HepG2 (cell line): ENCODE data around the gene IDUA. TPM values are rescaled to one million over a fixed set of nuclear protein-coding genes. Genes with fewer than 3 reads are reported as not detected.
A peak's percentile ranks its signal among the peaks of the same experiment; 100 is the strongest.

ENCODE experiments used
- EP300 ChIP-seq, 3 experiments: sonication (generic) in 1 of 3; formaldehyde crosslinking in 1 of 3; IDR thresholded peaks; 2 replicates each; pipeline versions ENCODE4 v1.5.1 to v1.6.1; 2011 to 2020; ENCODE audit warnings: low read depth in 2 of 3, low read length in 2 of 3, borderline replicate concordance in 1 of 3, improper control_type of control experiment in 1 of 3, mild to moderate bottlenecking in 1 of 3, missing genetic modification reagents in 1 of 3, moderate library complexity in 1 of 3
- GATAD2A ChIP-seq: IDR thresholded peaks from 2 replicates; pipeline ENCODE4 v1.6.1; 2016
- PCBP2 ChIP-seq: fragments of 200-400 bp; formaldehyde crosslinking; optimal IDR thresholded peaks from 2 replicates; pipeline ENCODE3; 2018; ENCODE audit warnings: low read length, low read depth; ENCODE audit not compliant: poor library complexity, severe bottlenecking
- POGZ ChIP-seq: sonication (generic); formaldehyde crosslinking; IDR thresholded peaks from 2 replicates; pipeline ENCODE4 v1.4.0; 2020; ENCODE audit warnings: mild to moderate bottlenecking, missing genetic modification reagents
- POLR2AphosphoS5 ChIP-seq: IDR thresholded peaks from 2 replicates; pipeline ENCODE4 v1.6.1; 2012; ENCODE audit warnings: low read depth, low read length
- POLR2G ChIP-seq: fragments of 200-400 bp; formaldehyde crosslinking; IDR thresholded peaks from 2 replicates; pipeline ENCODE4 v1.6.1; 2018; ENCODE audit warnings: mild to moderate bottlenecking, low read depth, low read length, moderate library complexity
- PRMT3 ChIP-seq: sonication (generic); formaldehyde crosslinking; IDR thresholded peaks from 2 replicates; pipeline ENCODE4 v1.8.1; 2022; ENCODE audit warnings: low read depth, mild to moderate bottlenecking, moderate library complexity, missing genetic modification reagents, borderline replicate concordance
- SUZ12 ChIP-seq: fragments of 150-350 bp; IDR thresholded peaks from 2 replicates; pipeline ENCODE4 v1.6.1; 2014; ENCODE audit warnings: low read depth, low read length
- TFAP4 ChIP-seq: sonication (generic); IDR thresholded peaks from 2 replicates; pipeline ENCODE4 v1.6.1; 2016; ENCODE audit warnings: low read depth, borderline replicate concordance
- YEATS4 ChIP-seq: sonication (generic); formaldehyde crosslinking; IDR thresholded peaks from 2 replicates; pipeline ENCODE4 v1.4.0; 2020; ENCODE audit warnings: missing genetic modification reagents, borderline replicate concordance
- ZFP36L2 ChIP-seq: sonication (generic); formaldehyde crosslinking; IDR thresholded peaks from 2 replicates; pipeline ENCODE4 v1.4.0; 2020; ENCODE audit warnings: missing genetic modification reagents
- ZFY ChIP-seq: sonication (generic); formaldehyde crosslinking; IDR thresholded peaks from 2 replicates; pipeline ENCODE4 v1.4.0; 2020; ENCODE audit warnings: missing genetic modification reagents
- ZNF10 ChIP-seq: sonication (generic); formaldehyde crosslinking; IDR thresholded peaks from 2 replicates; pipeline ENCODE4 v1.4.0; 2020; ENCODE audit warnings: mild to moderate bottlenecking, low read depth, missing genetic modification reagents, borderline replicate concordance
- ZNF430 ChIP-seq: sonication (generic); formaldehyde crosslinking; IDR thresholded peaks from 2 replicates; pipeline ENCODE4 v1.9.0; 2021; ENCODE audit warnings: mild to moderate bottlenecking, missing genetic modification reagents
- ZNF451 ChIP-seq: sonication (generic); formaldehyde crosslinking; IDR thresholded peaks from 2 replicates; pipeline ENCODE4 v1.5.0; 2020; ENCODE audit warnings: mild to moderate bottlenecking, missing genetic modification reagents
- ZNF468 ChIP-seq: sonication (generic); formaldehyde crosslinking; IDR thresholded peaks from 2 replicates; pipeline ENCODE4 v1.8.0; 2022; ENCODE audit warnings: mild to moderate bottlenecking, moderate library complexity, missing genetic modification reagents
- ZNF674 ChIP-seq: sonication (generic); formaldehyde crosslinking; IDR thresholded peaks from 2 replicates; pipeline ENCODE4 v1.5.0; 2020; ENCODE audit warnings: low read depth, mild to moderate bottlenecking, missing genetic modification reagents
- ZNF761 ChIP-seq: sonication (generic); formaldehyde crosslinking; conservative IDR thresholded peaks from 2 replicates; pipeline ENCODE4 v1.4.0; 2020; ENCODE audit warnings: mild to moderate bottlenecking, missing genetic modification reagents
- ZNF800 ChIP-seq: sonication (generic); formaldehyde crosslinking; IDR thresholded peaks from 2 replicates; pipeline ENCODE4 v1.4.0; 2020; ENCODE audit warnings: missing genetic modification reagents
- polyA plus RNA-seq, 8 experiments: library from polyadenylated mRNA; depleted of rRNA in 3 of 8; stranded (reverse) in 7 of 8; unstranded in 1 of 8; fragments of >200 nt; fragmentation: Illumina TruSeq in 4 of 8; extraction: Trizol in 4 of 8; gene quantifications; 2 replicates each; pipeline versions ENCODE4 v1.2.1 to v1.2.3, GENCODE V29; 2011 to 2016; ENCODE audit warnings: low read depth in 4 of 8, missing spikeins in 1 of 8, mixed read lengths in 1 of 8; ENCODE audit not compliant: insufficient read depth in 1 of 8
- total RNA-seq, 5 experiments: library from RNA; depleted of rRNA; stranded (reverse); fragments of >200 nt; fragmentation: Illumina TruSeq; extraction: Trizol; gene quantifications; 2 replicates each; pipeline ENCODE4 v1.2.3, GENCODE V29; 2016; ENCODE audit warnings: low read depth in 1 of 5
- TF ChIP-seq, protein P1 (sequence below): IDR thresholded peaks from 2 replicates; pipeline ENCODE4 v1.6.1; 2016; ENCODE audit warnings: missing genetic modification reagents, missing compliant biosample characterization
- TF ChIP-seq, protein P2 (sequence below): sonication (generic); formaldehyde crosslinking; IDR thresholded peaks from 2 replicates; pipeline ENCODE4 v1.8.1; 2023; ENCODE audit warnings: missing genetic modification reagents, inconsistent platforms, borderline replicate concordance
- TF ChIP-seq, protein P3 (sequence below): sonication (generic); formaldehyde crosslinking; IDR thresholded peaks from 2 replicates; pipeline ENCODE4 v1.4.0; 2020; ENCODE audit warnings: missing genetic modification reagents

The IDUA gene
- total and polyA plus RNA-seq, 2 of the 13 experiments (the other 11 are each of a cell fraction or from before 2014, with no cell fraction given) = 0.77 to 1.0 TPM

DNA sequence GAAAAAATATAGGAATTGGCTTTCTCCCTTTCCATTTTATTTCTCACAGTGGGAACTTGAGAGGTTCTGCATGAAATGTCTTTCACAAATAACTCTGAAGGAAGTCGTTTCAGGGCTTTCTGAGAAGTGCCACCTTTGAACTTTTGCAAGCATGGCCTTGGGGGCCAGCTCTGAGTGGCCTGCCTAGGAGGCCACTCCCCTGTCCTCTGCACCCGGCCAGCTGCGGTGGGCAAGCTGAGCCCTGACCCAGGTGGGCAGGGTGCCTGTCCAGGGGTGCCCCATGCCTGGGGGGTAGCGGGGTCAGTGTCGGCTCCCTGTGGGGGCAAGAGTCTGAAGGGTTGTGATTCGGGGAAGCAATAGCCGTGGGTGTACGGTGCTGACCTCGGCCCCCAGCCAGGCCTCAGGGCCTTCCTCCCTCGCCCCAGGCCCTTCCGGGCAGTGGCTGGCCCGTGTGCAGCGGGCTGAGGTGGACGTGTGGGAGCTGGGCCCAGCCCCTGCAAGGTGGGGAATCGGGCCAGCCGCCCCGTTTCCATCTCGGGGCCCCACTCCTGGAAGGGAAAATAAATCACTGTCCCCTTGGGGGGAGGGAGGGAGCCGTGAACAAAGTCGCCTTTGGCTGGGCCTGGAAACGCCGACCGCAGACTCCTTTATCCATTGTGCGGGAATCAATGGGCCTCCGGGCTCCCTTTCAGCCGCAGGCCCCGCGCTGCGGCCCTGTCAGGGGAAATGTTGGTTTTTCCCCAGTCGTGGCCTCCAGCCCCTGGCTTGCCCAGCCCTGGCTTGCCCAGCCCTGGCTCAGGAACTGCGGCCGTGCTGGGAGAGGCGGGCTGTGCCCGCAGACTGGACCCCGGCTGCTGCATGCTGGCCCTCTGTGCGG is 27.7 kb downstream of the IDUA start (continued):
- TF ChIP-seq ZNF800 (CRISPR knock-in tag) = no peak
- no peak for TF ChIP-seq EP300 (IDR thresholded peaks at IDR 0.05; ENCODE audit: low read depth in 2 of 2, low read length in 2 of 2)
- no peak for TF ChIP-seq EP300 (CRISPR knock-in tag; IDR thresholded peaks at IDR 0.05; ENCODE audit: borderline replicate concordance)
- 0 out of 2 replicates have a peak, but pooled peaks have one; percentile 44 for TF ChIP-seq POLR2G
- TF ChIP-seq, protein P1, sequence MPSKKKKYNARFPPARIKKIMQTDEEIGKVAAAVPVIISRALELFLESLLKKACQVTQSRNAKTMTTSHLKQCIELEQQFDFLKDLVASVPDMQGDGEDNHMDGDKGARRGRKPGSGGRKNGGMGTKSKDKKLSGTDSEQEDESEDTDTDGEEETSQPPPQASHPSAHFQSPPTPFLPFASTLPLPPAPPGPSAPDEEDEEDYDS (CRISPR knock-in tag) = no peak
- TF ChIP-seq PRMT3 (CRISPR knock-in tag) = no peak
- TF ChIP-seq, protein P2, sequence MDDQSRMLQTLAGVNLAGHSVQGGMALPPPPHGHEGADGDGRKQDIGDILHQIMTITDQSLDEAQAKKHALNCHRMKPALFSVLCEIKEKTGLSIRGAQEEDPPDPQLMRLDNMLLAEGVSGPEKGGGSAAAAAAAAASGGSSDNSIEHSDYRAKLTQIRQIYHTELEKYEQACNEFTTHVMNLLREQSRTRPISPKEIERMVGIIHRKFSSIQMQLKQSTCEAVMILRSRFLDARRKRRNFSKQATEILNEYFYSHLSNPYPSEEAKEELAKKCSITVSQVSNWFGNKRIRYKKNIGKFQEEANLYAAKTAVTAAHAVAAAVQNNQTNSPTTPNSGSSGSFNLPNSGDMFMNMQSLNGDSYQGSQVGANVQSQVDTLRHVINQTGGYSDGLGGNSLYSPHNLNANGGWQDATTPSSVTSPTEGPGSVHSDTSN (CRISPR knock-in tag) = no peak
- 0 out of 2 replicates have a peak, but pooled peaks have one; percentile 28 for TF ChIP-seq POLR2AphosphoS5
- TF ChIP-seq GATAD2A (CRISPR knock-in tag) = peak; percentile 47
- TF ChIP-seq ZNF430 (CRISPR knock-in tag) = peak; percentile 60; the same call in 1 of the 2 replicates
- no peak for TF ChIP-seq POGZ (CRISPR knock-in tag)
- peak; percentile 50; the same call in 1 of the 2 replicates for TF ChIP-seq TFAP4
- TF ChIP-seq ZNF761 = no peak
- TF ChIP-seq ZFY (CRISPR knock-in tag) = peak; percentile 61
- TF ChIP-seq ZNF10 (CRISPR knock-in tag) = no peak
- TF ChIP-seq YEATS4 (CRISPR knock-in tag) = no peak
- TF ChIP-seq ZNF451 = 0 out of 2 replicates have a peak, but pooled peaks have one; percentile 54
- no peak for TF ChIP-seq SUZ12
- no peak for TF ChIP-seq ZNF674
- no peak for TF ChIP-seq PCBP2
- TF ChIP-seq ZFP36L2 (CRISPR knock-in tag) = no peak
- no peak for TF ChIP-seq ZNF468 (CRISPR knock-in tag)
- TF ChIP-seq, protein P3, sequence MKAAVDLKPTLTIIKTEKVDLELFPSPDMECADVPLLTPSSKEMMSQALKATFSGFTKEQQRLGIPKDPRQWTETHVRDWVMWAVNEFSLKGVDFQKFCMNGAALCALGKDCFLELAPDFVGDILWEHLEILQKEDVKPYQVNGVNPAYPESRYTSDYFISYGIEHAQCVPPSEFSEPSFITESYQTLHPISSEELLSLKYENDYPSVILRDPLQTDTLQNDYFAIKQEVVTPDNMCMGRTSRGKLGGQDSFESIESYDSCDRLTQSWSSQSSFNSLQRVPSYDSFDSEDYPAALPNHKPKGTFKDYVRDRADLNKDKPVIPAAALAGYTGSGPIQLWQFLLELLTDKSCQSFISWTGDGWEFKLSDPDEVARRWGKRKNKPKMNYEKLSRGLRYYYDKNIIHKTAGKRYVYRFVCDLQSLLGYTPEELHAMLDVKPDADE (CRISPR knock-in tag) = no peak
